Loucy (cell line): Measurements from ENCODE around the gene ZSWIM4.
"Not testable (repeated sequence)": the region's sequence is repeated elsewhere in the genome, so short reads cannot be mapped to it uniquely, and the experiment has no call there.

ENCODE experiments used
- EZH2phosphoT487 ChIP-seq: fragments of 200-600 bp; IDR thresholded peaks from 2 replicates; pipeline ENCODE4 v1.6.1; 2018; ENCODE audit warnings: antibody characterized with exemption, mild to moderate bottlenecking, moderate library complexity, borderline replicate concordance
- TF ChIP-seq, protein P1 (sequence below): fragments of 200-600 bp; sonication (generic); conservative IDR thresholded peaks from 2 replicates; pipeline ENCODE4 v1.5.1; 2014; ENCODE audit warnings: mild to moderate bottlenecking, antibody characterized with exemption, low read length

DNA sequence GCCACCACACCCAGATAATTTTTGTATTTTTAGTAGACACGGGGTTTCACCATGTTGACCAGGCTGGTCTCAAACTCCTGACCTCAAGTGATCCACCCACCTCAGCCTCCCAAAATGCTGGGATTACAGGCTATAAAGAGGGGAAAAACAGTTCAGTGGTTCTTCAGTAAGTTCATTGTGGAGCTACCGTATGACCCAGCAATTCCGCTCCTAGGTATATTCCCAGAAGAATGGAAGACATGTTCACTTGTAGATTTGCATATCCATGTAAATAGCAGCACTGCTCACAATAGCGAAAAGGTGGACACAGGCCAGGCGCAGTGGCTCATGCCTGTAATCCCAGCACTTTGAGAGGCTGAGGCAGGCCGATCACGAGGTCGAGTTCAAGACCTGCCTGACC is 15.4 kb upstream of the ZSWIM4 start:
- TF ChIP-seq, protein P1, sequence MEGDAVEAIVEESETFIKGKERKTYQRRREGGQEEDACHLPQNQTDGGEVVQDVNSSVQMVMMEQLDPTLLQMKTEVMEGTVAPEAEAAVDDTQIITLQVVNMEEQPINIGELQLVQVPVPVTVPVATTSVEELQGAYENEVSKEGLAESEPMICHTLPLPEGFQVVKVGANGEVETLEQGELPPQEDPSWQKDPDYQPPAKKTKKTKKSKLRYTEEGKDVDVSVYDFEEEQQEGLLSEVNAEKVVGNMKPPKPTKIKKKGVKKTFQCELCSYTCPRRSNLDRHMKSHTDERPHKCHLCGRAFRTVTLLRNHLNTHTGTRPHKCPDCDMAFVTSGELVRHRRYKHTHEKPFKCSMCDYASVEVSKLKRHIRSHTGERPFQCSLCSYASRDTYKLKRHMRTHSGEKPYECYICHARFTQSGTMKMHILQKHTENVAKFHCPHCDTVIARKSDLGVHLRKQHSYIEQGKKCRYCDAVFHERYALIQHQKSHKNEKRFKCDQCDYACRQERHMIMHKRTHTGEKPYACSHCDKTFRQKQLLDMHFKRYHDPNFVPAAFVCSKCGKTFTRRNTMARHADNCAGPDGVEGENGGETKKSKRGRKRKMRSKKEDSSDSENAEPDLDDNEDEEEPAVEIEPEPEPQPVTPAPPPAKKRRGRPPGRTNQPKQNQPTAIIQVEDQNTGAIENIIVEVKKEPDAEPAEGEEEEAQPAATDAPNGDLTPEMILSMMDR: not testable (repeated sequence)
- TF ChIP-seq EZH2phosphoT487: not testable (repeated sequence)
